GM12891 (cell line): ENCODE data around the gene RPA1. TPM values are rescaled to one million over a fixed set of nuclear protein-coding genes. Genes with fewer than 3 reads are reported as not detected.

Experiments used
- DNase-seq: peaks from one replicate; pipeline ENCODE4 v3.0.0; 2011; ENCODE audit warnings: low spot score; ENCODE audit not compliant: insufficient read length
- FAIRE-seq: peaks from 2 replicates; lab custom pipeline; 2011; peaks lifted over from hg19 to GRCh38; lab: Jason Lieb, UNC
- PAX5 ChIP-seq: IDR thresholded peaks from 2 replicates; pipeline ENCODE4 v1.6.1; 2011; ENCODE audit warnings: low read length, moderate library complexity, mild to moderate bottlenecking; ENCODE audit not compliant: insufficient read depth, severe bottlenecking
- POLR2A ChIP-seq: IDR thresholded peaks from 2 replicates; pipeline ENCODE4 v1.6.1; 2011; ENCODE audit warnings: low read depth, low read length, control low read depth
- POLR2AphosphoS5 ChIP-seq: IDR thresholded peaks from 2 replicates; pipeline ENCODE4 v1.6.1; 2011; ENCODE audit warnings: low read depth, low read length, control low read depth
- POU2F2 ChIP-seq: IDR thresholded peaks from 2 replicates; pipeline ENCODE4 v1.6.1; 2011; ENCODE audit warnings: low read depth, mild to moderate bottlenecking, control low read depth, low read length, moderate library complexity
- SPI1 ChIP-seq: IDR thresholded peaks from 2 replicates; pipeline ENCODE4 v1.6.1; 2011; ENCODE audit warnings: low read depth, low read length, control low read depth
- TAF1 ChIP-seq: IDR thresholded peaks from 2 replicates; pipeline ENCODE4 v1.6.1; 2011; ENCODE audit warnings: low read depth, low read length, control low read depth
- polyA plus RNA-seq: library from polyadenylated mRNA; unstranded; fragments of >200 nt; gene quantifications from one replicate; pipeline ENCODE4 v1.2.1, GENCODE V29; 2012; ENCODE audit warnings: low read depth, missing spikeins, inconsistent platforms; ENCODE audit not compliant: missing spikeins

The RPA1 gene
- polyA plus RNA-seq, result 71.8 TPM

DNA sequence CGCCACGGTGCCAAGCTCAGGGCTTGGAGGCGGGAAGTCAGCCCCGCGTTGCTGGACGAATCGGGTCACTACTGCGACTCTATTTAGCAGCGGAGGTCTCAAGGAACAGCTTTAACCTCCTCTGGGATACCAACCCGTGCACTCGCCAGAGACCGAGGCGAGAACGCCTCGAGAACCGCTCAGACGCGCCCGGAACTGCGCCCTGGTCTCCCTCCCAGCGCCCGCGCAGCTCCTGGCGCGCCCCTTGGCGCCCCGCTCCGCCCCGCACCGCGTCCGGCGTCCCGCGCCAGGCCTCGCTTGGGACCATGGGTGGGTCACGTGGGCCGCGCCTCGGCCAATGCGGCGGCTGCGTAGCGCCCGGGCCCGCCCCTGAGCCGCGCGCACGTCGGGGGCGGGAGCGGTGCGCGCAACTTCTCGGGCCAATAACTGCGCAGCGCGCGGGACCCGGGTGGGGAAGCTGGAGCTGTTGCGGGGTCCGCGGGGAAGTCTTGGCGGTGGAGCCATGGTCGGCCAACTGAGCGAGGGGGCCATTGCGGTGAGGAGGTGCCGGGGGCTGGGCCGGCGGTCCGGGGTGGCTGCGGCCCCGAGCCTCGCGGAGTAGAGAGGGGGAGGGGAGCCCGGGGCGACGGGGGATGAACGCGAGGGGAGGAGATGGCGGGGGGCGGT, at the start of gene RPA1, which contains the start of gene SMYD4:
Gene RPA1 (plus strand): TSS at position 414 of the 666 bp plus-strand sequence. CDS start 89 bp downstream, at position 503.
Gene SMYD4 (minus strand): TSS at position 311 of the 666 bp plus-strand sequence. CDS start 1,908 bp downstream, outside the sequence.
- no peak for TF ChIP-seq POU2F2
- peak; percentile 81 for TF ChIP-seq POLR2A
- peak; percentile 63; the same call in 1 of the 2 replicates for TF ChIP-seq TAF1
- TF ChIP-seq SPI1, result no peak
- peak; percentile 77 for TF ChIP-seq POLR2AphosphoS5
- DNase-seq (peak; percentile 93), FAIRE-seq (peak; percentile 100)

DNA sequence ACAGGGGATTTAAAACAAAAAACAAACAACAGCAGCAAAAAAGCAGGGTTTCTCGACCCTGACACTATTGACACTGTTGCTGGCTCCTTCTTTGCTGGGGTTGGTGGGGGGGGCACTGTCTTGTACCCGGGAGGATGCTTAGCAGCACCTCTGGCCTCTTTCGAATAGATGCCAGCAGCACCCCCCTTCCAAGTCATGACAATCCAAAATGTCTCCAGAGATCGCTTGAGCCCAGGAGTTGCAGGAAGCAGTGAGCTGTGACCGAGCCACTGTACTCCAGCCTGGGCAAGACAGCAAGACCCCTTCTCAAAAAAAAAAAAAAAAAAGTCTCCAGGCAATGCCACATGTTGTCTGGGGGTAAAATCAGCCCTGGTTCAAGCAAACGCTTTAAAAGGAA, 47.6 kb upstream of the RPA1 start:
- FAIRE-seq, result no peak
- no peak for TF ChIP-seq POLR2A
- no peak for TF ChIP-seq SPI1
- no peak for TF ChIP-seq POU2F2
- no peak for TF ChIP-seq PAX5
- no peak for TF ChIP-seq POLR2AphosphoS5
- TF ChIP-seq TAF1, result no peak
- DNase-seq, result no peak

DNA sequence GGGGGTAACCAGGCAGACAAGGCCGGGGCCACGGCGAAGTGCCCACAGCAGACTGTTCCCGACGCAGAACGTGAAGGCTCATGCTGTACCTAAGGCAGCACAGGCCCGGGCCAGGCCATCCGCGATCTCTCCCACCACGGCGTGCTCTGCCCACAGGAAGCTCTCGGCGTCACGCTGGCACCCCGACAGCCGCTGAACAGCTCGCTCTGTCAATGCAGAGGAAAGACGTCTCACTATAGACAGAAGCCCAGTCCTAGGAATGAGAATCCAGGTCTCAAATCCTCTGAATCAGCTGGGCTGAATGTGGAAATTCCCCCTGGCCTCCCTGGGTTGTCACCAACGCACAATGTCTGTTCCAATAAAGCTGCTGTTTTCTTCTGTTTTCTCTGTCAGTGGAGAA, 46.5 kb upstream of the RPA1 start:
- FAIRE-seq (no peak), DNase-seq (no peak)
- TF ChIP-seq SPI1 (no peak), POLR2A (no peak), TAF1 (no peak), POU2F2 (no peak), POLR2AphosphoS5 (no peak), PAX5 (no peak)

GRCh38 chr17:1783834-1784611, 45.8 kb upstream of the RPA1 start:
- TF ChIP-seq POLR2AphosphoS5 (no peak), SPI1 (no peak), POU2F2 (no peak), POLR2A (no peak)
- DNase-seq, result no peak
- FAIRE-seq, result peak; percentile 84

GRCh38 chr17:1785930-1786329, 43.9 kb upstream of the RPA1 start:
- DNase-seq, result no peak
- no peak for FAIRE-seq
- no peak for TF ChIP-seq SPI1
- no peak for TF ChIP-seq PAX5
- TF ChIP-seq POU2F2, result no peak
- no peak for TF ChIP-seq TAF1
- TF ChIP-seq POLR2AphosphoS5, result no peak
- TF ChIP-seq POLR2A, result no peak

- FAIRE-seq, result no peak
- no peak for DNase-seq
- TF ChIP-seq POLR2AphosphoS5, result no peak
- TF ChIP-seq TAF1, result no peak
- TF ChIP-seq PAX5, result no peak
- no peak for TF ChIP-seq SPI1
- TF ChIP-seq POLR2A, result no peak
- no peak for TF ChIP-seq POU2F2
These were observed 43.1 kb upstream of the RPA1 start for GRCh38 chr17:1786708-1787107.

DNA sequence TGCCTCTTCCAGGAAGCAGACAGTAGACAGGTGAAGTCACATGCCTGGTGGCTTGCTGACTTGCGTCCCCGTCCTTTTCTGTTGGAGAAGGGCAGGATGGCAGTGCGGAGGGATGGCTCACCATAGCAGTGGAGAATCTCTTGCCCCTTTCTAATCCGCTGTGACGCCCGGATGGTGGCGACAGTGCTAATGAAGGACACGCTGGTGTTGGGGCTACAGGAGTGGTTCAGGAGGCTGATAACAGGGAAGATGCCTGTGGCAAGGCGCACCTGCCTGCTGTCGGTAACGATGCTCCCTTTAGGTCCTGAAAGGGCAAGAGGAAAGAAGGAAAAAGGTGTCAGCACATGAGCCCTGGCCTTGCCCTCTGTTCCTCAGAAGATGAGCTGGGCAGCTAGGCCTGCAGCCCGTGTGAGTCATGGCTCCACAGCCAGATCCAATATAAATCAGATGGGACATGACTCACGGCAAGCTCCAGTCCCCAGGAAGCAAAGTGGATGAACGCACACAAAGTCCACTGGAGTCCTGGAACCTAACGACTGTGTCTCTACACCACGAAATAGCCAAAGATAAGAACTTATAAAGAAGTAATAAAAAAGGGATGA, 42.4 kb upstream of the RPA1 start:
- DNase-seq, result no peak
- no peak for TF ChIP-seq POU2F2
- no peak for TF ChIP-seq POLR2A
- no peak for TF ChIP-seq TAF1
- TF ChIP-seq POLR2AphosphoS5, result no peak
- TF ChIP-seq PAX5, result no peak
- no peak for TF ChIP-seq SPI1
- FAIRE-seq, result no peak

- DNase-seq, result no peak
- no peak for TF ChIP-seq SPI1
- no peak for TF ChIP-seq POU2F2
- no peak for TF ChIP-seq TAF1
- no peak for TF ChIP-seq PAX5
- TF ChIP-seq POLR2AphosphoS5, result no peak
- TF ChIP-seq POLR2A, result no peak
- peak; percentile 33 for FAIRE-seq
These were observed 39.9 kb upstream of the RPA1 start for GRCh38 chr17:1789936-1790335.

DNA sequence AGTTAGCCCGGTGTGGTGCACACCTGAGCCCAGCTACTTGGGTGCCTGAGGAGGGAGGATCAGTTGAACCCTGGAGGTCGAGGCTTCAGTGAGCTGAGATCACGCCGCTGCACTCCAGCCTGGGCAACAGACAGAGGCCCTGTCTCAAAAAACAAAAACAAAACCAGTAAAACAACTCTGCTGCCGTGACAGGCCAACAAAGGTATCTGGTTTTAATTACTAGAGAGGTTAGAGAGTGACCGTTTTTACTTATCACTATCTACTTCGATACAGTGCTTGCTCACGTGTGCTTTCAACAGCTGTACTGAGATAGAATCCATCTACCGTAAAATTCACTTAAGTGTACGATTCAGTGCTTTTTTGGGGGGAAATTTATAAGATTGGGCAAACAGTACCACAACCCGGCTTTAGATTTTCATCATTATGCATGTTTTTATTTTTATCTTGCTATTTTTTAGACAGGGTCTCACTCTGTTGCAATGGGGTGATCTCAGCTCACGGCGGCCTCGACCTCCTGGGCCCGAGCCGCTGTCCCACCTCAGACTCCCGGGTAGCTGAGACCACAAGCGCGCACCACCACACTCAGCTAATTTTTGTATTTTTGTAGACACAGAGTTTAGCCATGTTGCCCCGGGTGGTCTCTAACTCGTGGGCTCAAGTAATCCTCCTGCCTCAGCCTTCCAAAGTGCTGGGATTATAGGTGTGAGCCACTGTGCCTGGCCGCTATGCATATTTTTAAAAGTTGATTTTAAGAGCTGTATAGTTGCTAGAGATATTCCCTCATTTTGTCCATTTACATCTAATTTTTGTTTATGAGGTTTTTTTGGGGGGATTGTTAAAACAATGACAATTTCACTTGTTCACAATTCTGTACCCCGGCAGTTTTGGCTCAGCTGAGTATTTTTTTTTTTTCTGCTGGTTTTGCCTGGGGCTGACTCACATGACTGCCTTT, 37.0 kb upstream of the RPA1 start:
- DNase-seq, result no peak
- FAIRE-seq, result no peak
- no peak for TF ChIP-seq TAF1
- no peak for TF ChIP-seq SPI1
- no peak for TF ChIP-seq POLR2A
- no peak for TF ChIP-seq PAX5
- no peak for TF ChIP-seq POLR2AphosphoS5
- no peak for TF ChIP-seq POU2F2
